ENCODE results near the gene ZNF620.
A peak's percentile ranks its signal among the peaks of the same experiment; 100 is the strongest.
"Not testable (repeated sequence)": the region's sequence is repeated elsewhere in the genome, so short reads cannot be mapped to it uniquely, and the experiment has no call there.

ZNF620 gene

DNA sequence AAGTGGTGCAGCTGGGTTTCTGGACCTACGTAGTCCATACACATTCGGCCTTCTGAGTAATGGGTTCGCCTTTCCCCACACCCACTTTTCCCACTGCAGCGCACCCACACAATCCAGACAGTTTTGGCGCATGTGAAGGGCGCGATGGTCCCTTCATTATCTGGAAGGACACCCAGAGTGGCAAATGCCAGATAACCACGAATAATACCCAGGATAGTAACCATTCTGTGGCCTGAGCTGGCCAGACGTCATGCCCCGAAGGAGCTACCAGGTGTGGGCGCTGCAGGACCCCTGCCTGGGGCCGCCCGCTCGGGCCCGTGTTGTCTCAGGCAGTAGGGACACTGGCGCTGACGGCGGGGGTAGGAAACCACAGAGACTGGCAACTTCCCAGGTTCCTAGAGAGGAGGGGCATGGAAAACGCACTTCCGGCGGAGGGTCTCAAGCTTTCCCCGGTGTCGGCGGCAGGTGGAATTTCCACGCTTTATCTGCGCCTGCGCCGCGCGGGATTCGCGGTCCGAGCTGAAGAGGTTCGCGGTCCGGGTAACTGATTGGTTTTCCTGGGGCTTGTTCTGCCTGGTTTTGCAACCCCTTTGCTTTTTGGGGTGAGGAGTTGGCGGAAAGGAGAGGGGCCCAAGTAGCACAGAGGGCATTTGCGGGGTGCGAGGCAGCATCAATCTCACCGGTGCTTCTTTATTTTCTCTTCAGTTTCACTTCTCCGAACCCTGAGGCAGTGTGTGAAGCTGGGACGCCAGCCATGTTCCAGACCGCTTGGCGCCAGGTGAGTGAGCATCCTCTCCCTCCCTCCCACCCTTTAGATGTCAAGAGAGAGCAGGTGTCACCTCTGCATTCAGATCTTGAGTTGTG, at the start of gene ZNF620:
Gene ZNF620, plus strand, starts transcription at position 441 of the 864 bp plus-strand sequence. Its CDS starts 314 bp downstream, at position 755.
- peak; percentile 82 for DNase-seq

GRCh38 chr3:40456279-40456939, 49.4 kb upstream of the ZNF620 start:
- no peak for DNase-seq

DNA sequence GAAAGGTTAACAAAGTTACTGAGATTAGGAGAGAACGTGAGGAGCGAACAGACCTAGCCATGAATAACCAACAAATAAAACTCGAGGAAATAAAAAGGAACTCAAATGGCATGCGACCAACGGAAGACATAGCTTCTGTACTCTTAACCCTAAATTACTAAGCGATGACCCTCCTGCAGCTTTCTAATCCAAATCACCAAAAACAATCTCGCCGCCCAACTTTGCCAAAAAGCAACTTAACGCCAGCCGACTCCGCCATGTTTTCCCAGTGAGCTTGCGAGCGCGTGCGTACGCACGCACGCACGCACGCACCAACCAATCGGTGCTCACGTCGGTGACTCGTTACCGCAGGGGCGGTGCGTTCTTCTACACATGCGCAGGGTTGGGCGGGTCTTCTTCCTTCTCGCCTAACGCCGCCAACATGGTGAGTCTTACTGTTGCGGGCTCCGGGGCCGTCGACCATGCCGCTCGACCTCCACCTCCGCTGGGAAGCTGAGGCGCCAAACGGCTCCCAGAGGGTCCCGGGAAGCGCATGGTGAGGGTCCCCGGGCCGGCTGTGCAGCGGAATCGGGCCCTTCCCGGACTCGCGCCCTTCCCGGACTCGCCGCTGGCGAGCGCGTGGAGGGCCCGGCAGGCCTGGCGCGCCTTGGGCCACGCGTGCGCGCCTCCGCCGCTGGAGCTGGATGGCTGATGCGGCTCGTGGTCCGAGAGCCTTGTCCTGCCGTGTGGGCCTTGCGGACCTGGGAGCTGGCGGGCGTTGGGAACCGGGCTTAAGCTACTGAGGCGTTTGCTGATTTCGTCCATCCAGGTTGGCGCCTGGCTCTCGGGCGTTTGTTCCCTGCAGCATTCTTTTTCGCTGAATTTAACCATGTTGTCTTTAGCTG, 48.7 kb upstream of the ZNF620 start, which contains the start of gene RPL14:
Gene RPL14, plus strand, starts transcription at position 400 of the 884 bp plus-strand sequence. Its CDS starts 133 bp downstream, at position 533.
- peak; percentile 98 for DNase-seq

DNA sequence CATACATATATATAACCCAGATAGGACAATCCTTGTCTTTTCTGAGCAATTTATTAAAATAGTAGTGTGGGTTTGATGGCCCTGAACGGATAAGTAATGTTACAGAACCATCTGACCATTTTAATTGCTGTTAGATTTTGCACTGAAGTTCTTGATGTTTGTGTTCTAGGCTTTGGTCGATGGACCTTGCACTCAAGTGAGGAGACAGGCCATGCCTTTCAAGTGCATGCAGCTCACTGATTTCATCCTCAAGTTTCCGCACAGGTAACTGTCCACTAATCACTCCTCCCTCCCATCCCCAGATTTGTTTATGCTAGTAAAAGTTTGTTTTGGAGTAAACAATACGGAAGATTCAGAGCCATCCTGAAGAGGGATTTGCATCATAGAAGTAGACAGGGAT, 47.4 kb upstream of the ZNF620 start:
- no peak for DNase-seq

GRCh38 chr3:40460481-40460880, 45.4 kb upstream of the ZNF620 start:
- not testable (repeated sequence) for DNase-seq

- DNase-seq, result no peak
Measured at GRCh38 chr3:40461161-40461560, 44.7 kb upstream of the ZNF620 start.

GRCh38 chr3:40462838-40463237, 43.0 kb upstream of the ZNF620 start:
- DNase-seq, result not testable (repeated sequence)

GRCh38 chr3:40463579-40463978, 42.3 kb upstream of the ZNF620 start:
- DNase-seq, result no peak

- DNase-seq, result no peak
Measured at GRCh38 chr3:40464339-40465110, 41.3 kb upstream of the ZNF620 start.

GRCh38 chr3:40465111-40465407, 40.8 kb upstream of the ZNF620 start:
- no peak for DNase-seq

DNA sequence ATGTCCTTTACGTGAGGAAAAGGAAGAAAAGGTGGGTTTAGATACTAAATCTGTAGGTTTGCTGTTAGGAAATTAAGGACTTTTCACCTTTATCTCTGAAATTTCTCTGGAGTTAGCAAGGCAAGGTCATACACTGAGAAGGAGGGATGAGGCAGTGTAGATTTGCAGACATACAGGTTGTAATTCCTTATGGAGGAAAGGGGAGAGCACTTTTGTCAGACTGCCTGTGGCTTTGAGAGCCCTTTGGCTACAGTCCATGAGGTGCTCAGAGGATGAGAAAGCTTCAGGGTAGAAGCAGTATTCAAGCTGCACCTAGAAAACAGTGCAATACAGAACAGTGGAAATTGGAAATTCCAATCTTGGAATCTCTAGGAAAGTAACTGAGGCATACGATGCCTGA, 40.4 kb upstream of the ZNF620 start:
- DNase-seq, result no peak

GRCh38 chr3:40468018-40468417, 37.8 kb upstream of the ZNF620 start:
- no peak for DNase-seq

- DNase-seq, result no peak
Measured at GRCh38 chr3:40470701-40471100, 35.1 kb upstream of the ZNF620 start.

- DNase-seq, result peak; percentile 85
Measured at GRCh38 chr3:40476478-40477470, 29.1 kb upstream of the ZNF620 start, which contains the start of gene ZNF619. Gene ZNF619, plus strand, starts transcription at chr3:40477122. Its CDS starts 858 bp downstream, at chr3:40477980.

GRCh38 chr3:40477666-40478065, 28.2 kb upstream of the ZNF620 start:
- DNase-seq, result no peak

GRCh38 chr3:40487172-40487571, 18.7 kb upstream of the ZNF620 start:
- no peak for DNase-seq

- no peak for DNase-seq
Measured at GRCh38 chr3:40490916-40491315, 14.9 kb upstream of the ZNF620 start.

GRCh38 chr3:40494698-40495097, 11.1 kb upstream of the ZNF620 start:
- no peak for DNase-seq

- no peak for DNase-seq
Measured at GRCh38 chr3:40497288-40497687, 8.6 kb upstream of the ZNF620 start.

DNA sequence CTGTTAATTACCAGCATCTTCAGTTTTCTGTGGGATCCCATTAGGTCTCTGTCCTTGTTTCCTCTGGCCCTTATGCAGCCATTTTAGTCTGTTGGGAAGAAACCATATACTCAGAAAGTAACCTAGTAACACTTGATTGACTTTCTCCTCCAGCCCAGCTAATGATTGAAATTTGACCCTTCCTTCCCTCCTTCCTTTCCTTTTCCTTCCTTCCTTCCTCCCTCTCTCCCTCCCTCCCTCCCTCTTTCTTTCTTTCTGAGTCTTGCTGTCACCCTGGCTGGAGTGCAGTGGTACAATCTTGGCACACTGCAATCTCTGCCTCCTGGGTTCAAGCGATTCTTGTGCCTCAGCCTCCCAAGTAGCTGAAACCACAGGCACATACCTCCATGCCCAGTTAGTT, 5.9 kb upstream of the ZNF620 start:
- no peak for DNase-seq

DNA sequence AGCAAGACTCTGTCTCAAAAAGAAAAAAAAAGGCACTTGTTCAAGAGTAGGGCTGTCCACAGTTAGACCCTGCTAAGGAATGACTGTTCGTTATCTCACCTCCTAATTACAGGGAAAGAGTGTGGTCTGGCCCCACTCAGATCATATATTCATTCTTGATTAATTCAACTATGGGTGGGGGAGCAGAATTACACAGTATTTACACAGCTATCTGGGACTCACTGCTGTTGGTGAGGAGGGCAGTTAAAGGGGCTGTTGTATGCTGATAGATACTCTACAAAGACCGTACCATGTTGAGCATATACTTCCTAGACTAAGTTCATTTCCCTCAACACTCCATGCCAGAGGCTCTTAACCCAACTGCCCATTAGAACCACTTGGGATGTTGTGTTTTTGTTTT, 3.8 kb upstream of the ZNF620 start:
- DNase-seq, result no peak

All from right hindlimb (tissue), 1 donor.